Activated CD8-positive, alpha-beta memory T cell treated with anti-CD3 and anti-CD28 coated beads for 36 hours (primary cell): ENCODE data around the gene FLCN. TPM values are rescaled to one million over a fixed set of nuclear protein-coding genes. Genes with fewer than 3 reads are reported as not detected.

Experiments used
- CTCF ChIA-PET: fragments of 350-600 bp; sonication (Branson Sonifier 250); formaldehyde crosslinking; loops from one replicate; lab custom pipeline; 2021; ENCODE audit warnings: antibody characterized with exemption; lab: Charles Lee
- POLR2A ChIA-PET: fragments of 350-600 bp; sonication (Branson Sonifier 250); formaldehyde crosslinking; loops from one replicate; lab custom pipeline; 2021; ENCODE audit warnings: antibody characterized with exemption; lab: Charles Lee
- total RNA-seq, 2 experiments: library from RNA; stranded (reverse); gene quantifications; one replicate each; pipeline ENCODE4 v1.2.3, GENCODE V29; 2021

FLCN gene
- total RNA-seq, 2 experiments from 2014 or later = 22.2 to 25.7 TPM

- POLR2A ChIA-PET = no interaction called here
- CTCF ChIA-PET = no interaction called here
Measured at GRCh38 chr17:17241656-17242055, 4.7 kb upstream of the FLCN start.

DNA sequence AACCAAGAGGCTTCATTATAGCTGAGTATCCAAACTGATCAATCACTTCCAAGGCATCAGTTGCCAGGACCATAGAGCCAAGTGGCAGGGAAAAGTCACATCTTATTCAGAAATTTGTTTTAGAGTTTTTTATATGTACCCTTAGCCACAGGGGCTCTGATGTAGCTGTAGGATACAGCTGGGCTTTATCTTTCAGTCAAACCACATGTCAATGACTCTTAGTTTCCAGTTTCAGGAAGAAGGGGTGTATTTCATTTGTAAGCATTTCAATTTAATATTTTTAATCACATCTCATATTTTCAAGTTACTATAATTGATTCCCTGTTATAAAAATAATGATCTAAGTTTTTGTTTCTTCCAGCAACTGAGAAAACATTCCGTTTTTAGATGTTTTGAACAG lies 2.9 kb upstream of the FLCN start:
- ChIA-PET POLR2A (no interaction called here), CTCF (interaction anchor here (0.6 kb wide), 2 partner anchors 20 to 118 kb away, joined by 3 read pairs; no protein-coding TSS in a partner anchor)

GRCh38 chr17:17236295-17237025 lies 508 bp downstream of the FLCN start:
- POLR2A ChIA-PET = interaction anchor here (1.2 kb wide), 1 partner anchor 44 kb away, joined by 7 read pairs; no protein-coding TSS in a partner anchor
- CTCF ChIA-PET = interaction anchor here (0.7 kb wide), 1 partner anchor 42 kb away, joined by 3 read pairs; no protein-coding TSS in a partner anchor

DNA sequence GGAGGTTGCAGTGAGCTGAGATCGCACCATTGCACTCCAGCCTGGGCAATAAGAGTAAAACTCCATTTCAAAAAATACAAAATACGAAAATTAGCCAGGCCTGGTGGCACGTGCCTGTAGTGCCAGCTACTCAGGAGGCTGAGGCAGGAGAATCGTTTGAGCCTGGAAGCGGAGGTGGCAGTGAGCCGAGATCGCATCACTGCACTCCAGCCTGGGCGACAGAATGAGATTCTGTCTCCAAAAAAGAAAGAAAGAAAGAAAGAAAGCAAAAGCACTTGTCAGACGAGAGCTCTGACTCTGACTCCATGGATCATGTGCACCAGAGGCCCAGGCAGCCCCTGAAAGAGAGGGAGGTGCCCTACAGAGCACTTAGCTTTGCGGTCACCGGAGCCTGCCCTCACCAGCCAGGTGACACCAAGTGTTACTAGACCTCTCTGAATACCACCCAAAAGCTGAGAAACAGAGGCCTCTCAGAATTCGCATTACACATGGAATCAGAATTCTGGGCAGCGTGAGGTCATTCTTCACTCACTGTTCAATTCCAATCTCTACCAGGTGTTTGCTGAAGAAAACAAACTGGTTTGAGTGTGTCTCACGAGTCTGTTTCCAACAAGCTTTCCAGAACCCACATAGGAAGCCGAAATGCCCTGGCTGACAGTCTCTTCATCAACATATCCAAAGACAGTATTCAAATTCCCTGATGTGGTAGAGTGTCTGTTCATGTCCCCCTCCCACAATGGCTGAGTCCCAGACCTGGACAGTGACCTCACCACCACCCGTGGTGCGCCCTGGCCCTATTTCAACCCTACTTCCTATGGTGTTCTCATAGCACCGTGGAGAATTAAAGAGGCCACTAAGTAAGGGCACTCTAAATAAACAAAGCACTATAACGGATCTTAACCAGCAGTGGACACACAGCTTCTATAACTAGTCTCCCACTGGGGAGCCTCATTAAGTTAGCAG lies 1.5 kb downstream of the FLCN start:
- POLR2A ChIA-PET = interaction anchor here (1.2 kb wide), 1 partner anchor 45 kb away, joined by 7 read pairs; no protein-coding TSS in a partner anchor
- CTCF ChIA-PET = interaction anchor here (0.7 to 0.9 kb wide), 2 partner anchors 43 to 235 kb away, joined by 3 to 6 read pairs; no protein-coding TSS in a partner anchor

DNA sequence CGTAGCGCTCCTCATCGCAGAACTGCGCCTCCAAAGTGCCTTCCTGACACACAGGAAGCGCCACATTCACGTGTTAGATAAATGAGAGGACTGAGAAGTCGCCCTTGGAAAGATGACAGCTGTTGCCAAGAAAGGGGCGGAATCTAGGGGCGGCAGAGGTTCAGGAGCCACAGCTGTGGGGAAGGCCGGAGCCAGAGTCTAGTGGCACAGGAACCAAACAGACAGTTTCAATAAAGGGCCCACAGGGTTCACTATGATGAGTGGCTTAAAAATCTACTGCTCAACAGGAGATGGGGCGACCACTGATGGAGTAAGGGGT lies 4.7 kb downstream of the FLCN start:
- CTCF ChIA-PET = no interaction called here
- POLR2A ChIA-PET = no interaction called here

- ChIA-PET CTCF (no interaction called here), POLR2A (no interaction called here)
Measured at GRCh38 chr17:17231621-17232302, 5.2 kb downstream of the FLCN start.

DNA sequence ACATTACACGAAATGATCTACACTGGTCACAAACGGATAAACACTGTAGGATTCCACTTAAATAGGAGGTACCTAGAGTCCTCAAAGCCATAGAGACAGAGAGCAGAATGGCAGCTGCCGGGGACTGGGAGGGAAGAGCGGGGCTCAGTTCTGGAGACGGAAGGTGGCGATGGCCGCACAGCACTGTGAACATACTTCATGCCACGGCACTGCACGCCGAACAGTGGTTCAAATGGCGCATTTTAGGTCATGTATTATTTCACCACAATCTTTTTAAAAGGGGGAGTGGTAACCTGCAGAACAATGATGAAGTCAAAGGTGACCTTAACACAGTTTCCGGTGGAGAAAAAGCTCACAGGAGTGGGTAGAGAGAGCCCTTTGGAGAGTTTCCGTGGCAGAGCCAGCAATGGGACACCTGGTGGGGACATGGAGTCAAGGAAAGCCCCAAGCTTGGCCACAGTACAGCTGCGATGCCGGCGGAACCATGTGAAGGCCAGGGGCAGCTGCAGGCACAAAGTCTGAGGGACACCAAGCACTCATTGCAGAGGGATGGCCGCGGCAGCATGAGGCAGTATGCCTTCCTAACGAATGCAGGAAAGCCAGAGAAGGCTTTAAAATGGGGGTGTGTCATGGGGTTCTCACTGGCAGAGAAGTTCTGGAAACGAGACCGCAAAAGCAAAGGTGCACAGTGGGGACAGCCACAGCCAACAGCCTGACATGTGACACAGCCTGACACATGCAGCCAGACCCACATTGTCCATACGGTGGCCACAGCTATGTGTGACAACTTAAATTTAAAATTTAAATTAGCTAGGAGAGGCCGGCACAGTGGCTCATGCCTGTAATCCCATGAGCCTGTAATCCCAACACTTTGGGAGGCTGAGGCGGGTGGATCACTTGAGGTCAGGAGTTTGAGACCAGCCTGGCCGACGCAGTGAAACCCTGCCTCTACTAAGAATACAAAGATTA lies 7.3 kb downstream of the FLCN start:
- CTCF ChIA-PET = no interaction called here

GRCh38 chr17:17228521-17229279 lies 8.3 kb downstream of the FLCN start:
- ChIA-PET CTCF (no interaction called here), POLR2A (interaction anchor here (0.5 kb wide), 1 partner anchor 18 kb away, joined by 3 read pairs; no protein-coding TSS in a partner anchor)

More for the DNA sequence above, 7.3 kb downstream of the FLCN start:
- POLR2A ChIA-PET = interaction anchor here (0.5 kb wide), 1 partner anchor 19 kb away, joined by 3 read pairs; no protein-coding TSS in a partner anchor

- CTCF ChIA-PET = no interaction called here
- POLR2A ChIA-PET = no interaction called here
Measured at GRCh38 chr17:17227608-17228520, 9.1 kb downstream of the FLCN start.

DNA sequence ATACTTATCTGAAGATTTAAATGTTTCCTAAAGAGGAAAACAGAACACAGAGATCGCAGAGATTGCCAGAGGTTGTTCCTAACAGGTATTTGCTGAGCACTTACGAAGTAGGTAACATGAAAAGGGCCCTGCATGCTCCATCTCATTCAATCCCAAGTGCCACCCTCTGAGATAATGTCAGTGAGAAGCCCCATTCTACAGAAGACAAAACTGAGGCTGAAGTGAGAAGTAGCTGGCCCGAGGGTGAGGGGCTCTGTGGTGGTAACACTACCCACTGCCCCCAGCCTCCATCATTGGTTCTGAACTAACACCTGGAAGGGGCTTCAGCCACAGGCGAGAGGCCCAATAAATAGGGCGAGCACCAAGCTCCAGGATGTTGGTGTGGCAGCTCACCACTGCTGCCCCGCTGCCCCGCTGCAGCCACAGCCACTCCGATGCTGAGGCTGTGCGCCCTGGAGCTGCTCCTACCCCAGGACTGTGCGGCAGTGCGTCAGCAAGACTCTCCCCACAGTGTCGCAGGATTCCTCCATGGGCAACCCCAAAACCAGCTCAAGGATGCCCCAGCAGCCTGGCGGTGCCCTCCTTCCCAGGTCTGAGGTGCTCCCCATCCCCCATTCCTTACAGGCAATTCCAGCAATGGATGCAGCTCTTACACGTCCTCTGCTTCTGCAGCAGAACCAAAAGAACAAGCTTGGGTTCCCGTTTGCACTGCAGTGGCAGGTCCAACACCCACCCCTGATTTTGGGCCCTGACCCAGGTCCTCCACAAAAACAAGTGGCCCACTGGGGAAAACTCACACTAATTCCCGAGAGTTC lies 10.3 kb downstream of the FLCN start:
- CTCF ChIA-PET = no interaction called here
- POLR2A ChIA-PET = no interaction called here

DNA sequence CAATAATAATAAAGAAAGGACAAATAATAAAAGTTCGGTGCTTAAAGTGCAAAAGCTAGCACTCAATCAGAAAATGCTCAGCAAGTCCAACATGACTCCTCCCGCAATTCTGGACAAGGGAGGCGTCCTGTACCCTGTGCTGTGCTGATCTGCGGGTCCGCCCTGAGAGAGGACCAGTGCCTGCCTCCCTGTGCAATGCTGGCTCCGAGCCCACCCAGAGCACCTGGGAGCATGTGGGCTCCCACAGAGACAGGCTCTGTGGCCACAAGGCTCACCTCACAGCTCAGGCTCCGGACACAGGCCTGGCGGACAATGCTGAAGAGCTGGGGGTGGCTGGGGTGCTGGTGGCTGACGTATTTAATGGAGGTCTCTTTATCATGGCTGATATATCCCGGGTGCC lies 11.1 kb downstream of the FLCN start:
- POLR2A ChIA-PET = no interaction called here
- CTCF ChIA-PET = no interaction called here

- ChIA-PET CTCF (no interaction called here), POLR2A (no interaction called here)
Measured at GRCh38 chr17:17224137-17224536, 12.8 kb downstream of the FLCN start.

DNA sequence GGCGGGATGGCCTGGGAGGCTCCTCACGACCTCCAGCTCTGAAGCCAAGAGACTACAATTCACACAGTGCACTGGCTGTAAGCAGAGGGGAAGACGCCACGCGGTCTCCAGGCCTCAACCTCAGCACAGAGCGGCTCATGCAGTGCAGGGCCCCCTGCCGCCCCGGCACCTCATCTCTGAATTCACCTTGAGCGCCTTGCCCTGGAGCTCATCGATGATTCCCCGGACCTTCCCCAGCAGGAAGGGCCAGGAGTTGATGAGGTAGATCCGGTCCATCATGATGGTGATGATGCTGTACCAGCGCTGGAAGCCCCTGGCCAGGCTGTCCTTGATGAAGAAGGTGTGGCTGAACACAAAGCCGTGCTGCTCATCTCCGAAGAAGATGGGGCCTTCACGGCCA lies 13.2 kb downstream of the FLCN start:
- POLR2A ChIA-PET = no interaction called here
- CTCF ChIA-PET = no interaction called here

- CTCF ChIA-PET = interaction anchor here (0.6 kb wide), 1 partner anchor 49 kb away, joined by 3 read pairs; no protein-coding TSS in a partner anchor
Measured at GRCh38 chr17:17221329-17221728, 15.6 kb downstream of the FLCN start.

DNA sequence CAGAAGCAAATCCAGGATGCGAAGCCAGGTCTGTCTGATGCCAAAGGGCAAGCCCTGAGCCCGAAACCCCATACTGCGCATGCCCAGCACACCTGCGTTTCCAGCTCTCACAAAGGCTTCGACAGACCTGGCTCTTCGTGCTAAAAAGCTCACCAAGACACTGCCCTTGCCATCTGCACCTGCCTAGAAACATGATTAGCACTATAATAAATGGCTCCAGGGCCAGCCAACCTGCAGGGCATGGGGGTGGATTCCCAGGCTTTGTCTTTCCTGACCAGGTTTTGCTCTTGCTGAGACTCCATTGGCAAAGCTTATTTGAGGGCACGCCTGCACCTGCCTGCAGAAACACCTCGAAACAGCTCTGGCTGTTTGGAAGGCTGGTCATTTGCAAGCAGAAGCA lies 16.4 kb downstream of the FLCN start:
- POLR2A ChIA-PET = no interaction called here
- CTCF ChIA-PET = no interaction called here

More at GRCh38 chr17:17221329-17221728, 15.6 kb downstream of the FLCN start:
- POLR2A ChIA-PET = no interaction called here

DNA sequence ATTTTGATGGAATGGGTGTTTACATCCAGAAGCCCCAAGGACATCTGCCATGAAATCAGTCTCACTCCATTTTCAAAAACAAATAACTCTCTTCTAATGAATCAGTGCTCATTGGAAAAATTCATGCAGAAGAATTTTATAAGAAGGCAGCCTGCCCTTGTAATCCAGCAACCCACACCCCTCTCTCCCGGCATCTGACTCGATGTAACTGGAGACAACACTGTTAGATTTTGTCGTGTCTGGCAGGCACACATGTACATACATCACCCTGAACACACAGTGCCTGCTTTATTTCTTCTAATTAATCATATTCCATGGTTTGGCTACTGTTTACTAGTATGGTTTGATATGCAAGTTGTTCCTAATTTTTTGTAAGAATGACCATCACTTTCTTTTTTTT lies 19.0 kb downstream of the FLCN start:
- ChIA-PET CTCF (interaction anchor here (0.7 kb wide), 1 partner anchor 41 kb away, joined by 4 read pairs; no protein-coding TSS in a partner anchor), POLR2A (no interaction called here)
